ENCODE data around the gene C1QTNF5.

Gene C1QTNF5

DNA sequence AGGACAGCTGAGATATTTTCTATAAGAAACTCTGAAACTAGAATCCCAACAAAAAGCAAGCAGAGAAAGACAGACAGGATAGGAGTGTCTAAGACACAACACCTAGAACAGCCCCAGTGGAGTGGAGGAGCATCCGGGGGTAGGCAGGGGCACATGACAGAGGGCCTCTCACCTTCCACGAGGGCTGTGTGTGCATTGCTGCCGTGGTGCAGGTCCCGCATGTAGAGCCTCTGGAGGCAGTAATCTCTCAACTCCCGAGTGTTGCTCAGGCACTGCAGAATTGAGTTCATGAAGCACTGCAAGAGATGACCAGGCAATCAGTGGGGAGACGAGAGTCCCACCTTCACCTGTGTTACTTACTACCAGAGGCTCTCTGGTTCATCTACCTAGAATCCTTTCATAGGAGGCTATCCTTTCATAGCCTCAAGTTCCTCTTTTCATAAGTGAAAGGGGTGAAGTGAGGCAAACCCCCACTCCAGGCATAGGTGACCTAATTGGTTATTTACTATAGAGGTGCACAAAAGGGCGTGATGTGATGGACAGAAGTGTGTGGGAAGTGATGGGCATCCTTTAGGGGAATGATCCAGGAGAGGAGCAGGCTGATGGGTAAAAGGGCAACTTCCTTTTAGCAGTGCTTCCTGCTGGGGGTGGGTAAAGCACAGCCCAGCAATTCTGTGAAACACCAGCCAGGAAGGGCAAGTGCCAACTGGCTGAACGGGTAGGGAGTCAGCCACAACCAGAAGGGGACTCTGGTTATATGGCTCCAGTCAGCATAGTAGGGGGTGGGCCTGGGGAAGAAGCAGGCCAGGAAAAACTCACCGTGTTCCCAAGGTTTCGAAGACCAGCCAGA lies 18.9 kb upstream of the C1QTNF5 start:
- no peak for DNase-seq (ENCODE audit: low read depth in 3 of 3)

DNA sequence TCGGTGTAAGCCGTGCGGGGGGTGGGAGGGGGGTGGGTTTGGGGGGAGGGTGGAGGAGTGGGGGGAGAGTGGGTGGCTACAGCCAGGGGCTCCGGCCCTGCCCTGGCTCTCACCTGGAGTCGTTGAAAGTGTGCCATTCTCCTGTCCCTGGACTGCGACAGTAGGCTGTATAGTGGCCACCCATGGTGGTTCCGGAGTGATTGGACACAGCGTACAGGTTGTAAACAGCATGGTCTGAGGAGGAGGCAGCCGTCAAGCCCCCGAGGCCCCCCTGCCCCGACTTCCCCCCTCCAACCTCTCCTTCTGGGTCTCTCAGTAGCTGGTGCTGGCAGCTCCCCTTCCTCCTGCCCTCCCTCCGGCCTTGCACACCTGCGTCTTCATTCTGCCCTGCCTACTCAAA lies 16.4 kb upstream of the C1QTNF5 start:
- no peak for DNase-seq (ENCODE audit: low read depth in 3 of 3)

DNA sequence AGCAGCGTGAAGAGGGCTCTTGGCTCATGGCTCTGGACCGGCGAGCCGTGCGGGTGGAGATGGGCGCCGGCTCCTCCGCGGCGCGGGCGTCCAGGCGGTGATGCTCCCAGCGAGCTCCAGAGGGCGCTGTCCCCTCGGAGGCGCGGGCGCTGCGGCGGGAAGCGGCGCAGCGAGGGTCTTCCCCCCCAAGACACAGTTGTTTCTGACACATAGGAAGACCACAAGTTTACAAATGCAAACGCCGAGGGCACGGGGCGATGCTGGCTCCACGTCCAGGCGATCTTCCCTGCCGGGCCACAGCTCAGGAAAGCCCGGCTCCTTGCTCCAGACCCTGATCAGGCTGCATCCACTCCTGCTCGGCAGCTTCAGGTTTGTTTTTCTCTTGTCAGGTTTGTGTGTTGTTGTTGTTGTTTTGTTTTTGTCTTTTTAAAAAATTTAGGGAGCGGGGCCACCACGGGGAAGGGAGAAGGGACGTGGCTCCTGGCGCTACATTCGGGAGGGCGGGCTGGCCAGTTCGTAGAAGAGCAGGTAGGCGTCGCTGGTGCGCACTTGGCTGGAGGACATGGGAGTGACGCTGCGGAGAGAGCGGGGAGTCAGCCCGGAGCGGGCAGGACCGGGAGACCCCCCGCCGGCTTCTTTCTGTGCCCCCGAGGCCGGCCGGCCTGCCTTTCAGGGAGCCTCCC lies 15.8 kb upstream of the C1QTNF5 start:
- peak; percentile 39 to 71 (median 51) for DNase-seq (ENCODE audit: low read depth in 3 of 3)

DNA sequence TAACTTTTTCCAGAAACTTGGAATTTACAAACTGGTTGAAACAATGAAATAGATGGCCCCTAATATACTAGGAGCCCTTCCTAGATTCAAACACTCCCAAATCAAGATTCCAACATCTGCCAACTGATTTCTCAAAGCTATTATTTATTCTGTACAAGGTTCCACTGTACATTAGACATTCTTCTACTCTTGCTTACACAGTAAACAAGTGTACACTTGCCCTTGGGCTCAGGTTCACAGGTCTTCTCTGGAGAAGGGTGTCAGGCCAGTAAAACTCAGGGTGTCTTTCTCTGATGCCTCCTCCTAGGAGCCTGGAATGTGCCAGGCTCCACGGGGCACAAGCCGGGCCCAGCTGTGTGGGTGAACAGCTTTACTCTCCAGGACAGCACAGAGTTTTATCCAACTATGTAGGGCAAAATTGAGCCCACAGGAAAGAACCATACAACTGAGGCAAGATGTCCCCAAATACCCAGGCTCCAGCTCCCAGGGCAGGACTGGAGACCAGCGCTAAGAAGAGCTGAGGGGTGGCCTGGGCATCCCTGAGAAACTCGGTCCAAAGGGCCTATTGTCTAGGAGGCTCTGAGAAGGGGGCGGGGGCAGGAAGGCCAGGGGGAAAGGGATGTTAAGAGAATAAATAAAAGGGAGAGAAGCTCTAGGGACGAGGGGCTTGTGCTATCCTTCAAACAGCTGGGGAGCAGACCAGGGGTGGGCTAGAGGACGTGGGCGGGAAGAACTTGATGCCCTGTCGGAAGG lies 14.6 kb upstream of the C1QTNF5 start:
- no peak for DNase-seq (ENCODE audit: low read depth in 3 of 3)

DNA sequence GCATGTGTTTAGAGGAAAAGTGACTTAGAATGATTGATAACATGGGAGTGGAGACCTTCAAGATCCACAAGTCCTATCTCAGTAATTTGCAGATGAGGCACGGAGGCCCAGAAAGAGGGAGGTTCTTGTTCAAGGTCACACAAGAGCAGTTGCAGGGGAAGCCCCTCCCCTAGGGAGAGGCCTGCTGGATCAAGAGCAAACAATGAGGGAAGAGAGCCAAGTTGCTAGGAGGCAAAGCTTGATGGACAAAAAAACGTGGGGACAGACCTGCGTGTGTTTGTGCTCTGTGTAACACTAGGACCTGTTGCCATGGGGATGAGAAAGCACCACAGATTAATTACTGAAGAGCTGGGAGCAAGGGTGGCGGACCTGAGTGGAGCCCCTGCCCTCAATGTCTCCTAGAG lies 12.2 kb upstream of the C1QTNF5 start:
- no peak for DNase-seq (ENCODE audit: low read depth in 3 of 3)

DNA sequence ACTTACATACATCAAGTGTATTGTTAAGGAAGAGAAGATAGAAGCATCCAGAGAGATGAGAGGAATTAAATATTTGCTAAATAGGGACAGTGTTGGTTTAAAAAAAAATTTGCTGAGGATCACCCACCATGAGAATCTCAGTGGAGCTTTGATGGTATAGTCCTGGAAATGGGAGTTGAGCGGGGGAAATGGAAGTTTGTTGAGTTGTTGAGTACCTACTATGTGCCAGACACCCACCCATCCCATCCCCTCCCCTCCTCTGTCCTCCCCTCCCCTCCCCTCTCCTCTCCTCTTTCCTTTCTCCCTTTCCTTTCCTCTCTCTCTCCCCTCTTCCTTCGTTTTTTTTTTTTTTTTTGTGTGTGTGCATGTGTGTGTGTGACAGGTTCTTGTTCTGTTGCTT lies 10.5 kb upstream of the C1QTNF5 start:
- no peak for DNase-seq (ENCODE audit: low read depth in 3 of 3)

DNA sequence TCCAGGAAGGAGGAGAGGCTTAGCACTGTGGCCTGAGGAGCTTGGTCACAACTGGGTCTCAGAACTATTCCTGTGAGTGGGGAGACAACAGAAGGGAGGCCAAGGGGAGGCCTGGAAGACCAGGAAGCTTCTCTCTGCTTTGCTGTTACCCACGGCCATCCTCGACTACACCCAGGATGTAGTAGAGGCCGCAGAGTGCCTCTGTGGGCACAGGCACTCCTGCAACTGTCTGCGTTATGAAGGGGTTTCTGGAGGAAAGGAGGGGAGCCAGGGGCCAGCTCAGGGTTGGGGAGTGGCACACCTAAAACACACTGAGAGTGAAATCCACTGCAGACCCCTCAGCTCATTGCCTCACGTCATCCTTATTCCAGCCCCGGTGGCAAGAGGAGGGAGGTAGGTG lies 9.6 kb upstream of the C1QTNF5 start:
- DNase-seq (ENCODE audit: low read depth in 3 of 3), result no peak

DNA sequence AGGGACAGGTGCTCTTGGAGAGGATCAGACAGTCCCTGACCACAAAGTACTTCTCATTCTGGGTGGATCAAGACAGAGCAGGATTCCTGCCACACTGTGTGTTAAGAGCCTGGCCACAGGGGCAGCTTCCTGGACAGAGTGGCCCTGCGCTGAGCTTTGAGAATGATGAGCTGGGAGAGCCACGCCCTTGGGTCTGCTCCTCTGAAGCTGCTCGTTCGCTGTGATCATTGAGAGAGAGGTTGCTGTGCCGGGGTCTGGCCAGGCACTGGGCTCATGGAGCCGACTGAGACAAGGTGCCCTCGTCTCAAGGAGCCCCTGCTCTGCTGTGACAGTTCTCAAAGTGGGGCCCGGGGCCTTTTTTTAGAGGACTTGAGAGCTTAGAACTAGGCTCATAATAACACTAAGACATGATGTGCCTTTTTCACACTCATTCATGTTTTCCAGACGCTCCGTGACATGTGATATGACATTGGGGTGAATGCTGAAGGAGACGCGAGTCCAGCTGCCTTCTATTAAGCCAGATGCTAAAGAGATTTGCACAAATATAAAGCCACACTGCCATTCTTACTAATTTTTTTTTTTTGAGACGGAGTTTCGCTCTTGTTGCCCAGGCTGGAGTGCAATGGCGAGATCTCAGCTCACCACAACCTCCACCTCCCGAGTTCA lies 7.4 kb upstream of the C1QTNF5 start:
- no peak for DNase-seq (ENCODE audit: low read depth in 3 of 3)

DNA sequence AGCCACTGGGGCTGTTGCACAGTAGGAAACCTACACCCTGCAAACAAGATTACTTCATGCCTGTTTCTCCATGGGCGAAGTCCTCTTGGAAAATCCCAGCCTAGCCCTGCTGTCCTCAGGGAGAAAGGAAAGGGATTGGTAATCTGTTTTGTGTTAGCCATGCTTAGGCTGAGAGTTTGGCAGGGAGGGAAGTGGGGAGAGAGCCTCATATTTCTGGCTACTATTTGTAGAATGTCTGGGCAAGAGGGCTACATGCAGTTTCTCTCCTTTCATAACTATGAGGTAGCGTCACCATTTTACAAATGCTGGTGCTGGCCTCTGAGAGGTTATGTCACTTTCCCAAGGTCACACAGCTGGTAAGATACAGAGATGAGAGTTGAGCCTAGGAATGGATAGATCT lies 6.6 kb upstream of the C1QTNF5 start:
- no peak for DNase-seq (ENCODE audit: low read depth in 3 of 3)

DNA sequence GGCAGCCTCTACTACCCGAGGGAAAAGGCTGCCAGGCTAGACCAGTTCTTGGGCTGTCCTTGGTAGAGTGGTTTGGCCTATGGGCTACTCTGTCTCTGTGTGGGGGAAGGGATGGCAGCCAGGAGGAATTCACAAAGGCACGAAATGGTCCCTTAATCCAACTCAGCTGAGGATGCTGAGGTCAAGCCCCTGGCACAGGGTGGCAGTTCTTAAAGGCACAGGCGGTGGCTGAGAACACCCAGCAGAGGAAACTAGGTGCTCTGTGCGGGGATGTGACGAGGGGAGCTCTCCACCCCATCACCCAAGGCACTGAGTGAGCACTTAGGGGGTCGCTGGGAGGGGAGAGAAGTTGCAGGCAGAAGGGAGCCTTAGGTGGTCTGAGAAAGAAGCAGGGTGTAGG lies 5.9 kb upstream of the C1QTNF5 start, which contains the start of gene MFRP:
Gene MFRP, minus strand, starts transcription at position 101 of the 400 bp plus-strand sequence. CDS start 192 bp downstream, outside the sequence.
- no peak for DNase-seq (ENCODE audit: low read depth in 3 of 3)

DNA sequence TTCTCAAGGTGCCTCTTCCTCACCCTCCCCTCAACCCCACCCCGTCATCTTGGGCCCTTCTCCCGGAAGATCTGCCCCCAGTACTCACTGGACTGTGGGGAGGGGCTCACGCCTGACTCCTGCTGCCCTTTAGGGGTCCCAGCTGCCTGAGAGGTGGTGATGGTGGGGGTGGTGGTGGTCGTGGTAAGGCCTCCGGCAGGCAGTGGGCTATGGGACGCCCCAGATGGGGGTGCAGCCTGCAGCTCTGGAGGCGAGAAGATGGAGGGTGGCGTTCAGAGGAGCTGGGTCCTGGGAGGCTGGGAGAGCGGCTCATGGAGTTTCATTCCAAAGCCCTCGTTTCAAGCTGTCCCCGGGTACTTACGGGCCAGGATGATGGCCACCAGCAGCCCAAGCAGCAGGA lies 5.0 kb upstream of the C1QTNF5 start:
- no peak for DNase-seq (ENCODE audit: low read depth in 3 of 3)

DNA sequence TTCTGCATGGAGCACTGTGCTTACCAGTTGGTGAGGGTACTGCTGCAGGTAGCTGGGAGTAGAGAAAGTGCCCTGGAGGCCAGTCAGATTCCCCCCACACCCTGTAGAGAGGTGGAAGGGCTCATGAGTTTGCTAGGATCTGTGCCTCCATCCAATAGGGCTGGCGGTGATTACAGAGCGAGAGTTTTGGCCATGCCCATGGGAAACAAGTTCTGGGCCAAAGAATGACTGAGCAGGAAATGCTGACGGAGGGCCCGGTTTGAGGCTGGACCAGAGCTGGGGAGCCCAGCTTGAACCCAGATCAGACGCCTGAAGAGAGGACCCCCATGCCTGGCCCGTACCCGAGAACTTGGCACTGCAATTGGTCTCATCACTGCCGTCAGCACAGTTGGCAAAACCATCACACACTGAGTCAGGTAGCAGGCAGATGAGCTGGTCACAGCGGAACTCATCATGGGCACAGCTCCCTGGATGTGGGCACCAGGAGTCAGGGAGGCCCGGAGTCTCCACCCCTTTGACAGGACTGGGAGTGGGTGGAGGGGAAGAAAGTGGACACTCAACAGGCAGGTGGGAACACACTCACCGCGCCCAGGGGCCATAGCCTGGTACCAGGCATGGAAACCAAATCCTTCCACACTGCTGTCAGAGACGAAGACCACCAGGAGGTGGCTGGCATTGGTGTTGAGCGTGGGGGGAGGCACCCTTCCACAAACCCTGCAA lies 3.8 kb upstream of the C1QTNF5 start:
- no peak for DNase-seq (ENCODE audit: low read depth in 3 of 3)

DNA sequence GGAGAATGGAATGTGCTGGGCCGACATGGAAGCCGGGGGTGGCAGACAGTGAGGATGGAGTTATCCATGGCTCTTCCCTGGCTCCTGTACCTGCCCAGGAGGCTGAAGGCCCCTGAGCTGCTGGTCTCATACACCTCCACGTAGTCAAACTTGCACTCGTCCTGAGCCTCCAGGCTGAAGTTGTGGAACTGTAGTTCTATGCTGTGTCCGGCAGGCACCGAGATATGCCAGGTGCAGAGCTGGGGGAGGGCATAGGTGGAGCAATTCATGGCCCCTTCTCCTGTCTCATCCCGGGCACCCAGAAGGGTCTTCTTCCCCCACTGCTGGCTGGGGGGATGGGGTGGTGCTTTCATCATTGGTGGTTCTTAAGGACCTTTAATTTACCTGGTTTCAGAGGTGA lies 3.0 kb upstream of the C1QTNF5 start:
- no peak for DNase-seq (ENCODE audit: low read depth in 3 of 3)

DNA sequence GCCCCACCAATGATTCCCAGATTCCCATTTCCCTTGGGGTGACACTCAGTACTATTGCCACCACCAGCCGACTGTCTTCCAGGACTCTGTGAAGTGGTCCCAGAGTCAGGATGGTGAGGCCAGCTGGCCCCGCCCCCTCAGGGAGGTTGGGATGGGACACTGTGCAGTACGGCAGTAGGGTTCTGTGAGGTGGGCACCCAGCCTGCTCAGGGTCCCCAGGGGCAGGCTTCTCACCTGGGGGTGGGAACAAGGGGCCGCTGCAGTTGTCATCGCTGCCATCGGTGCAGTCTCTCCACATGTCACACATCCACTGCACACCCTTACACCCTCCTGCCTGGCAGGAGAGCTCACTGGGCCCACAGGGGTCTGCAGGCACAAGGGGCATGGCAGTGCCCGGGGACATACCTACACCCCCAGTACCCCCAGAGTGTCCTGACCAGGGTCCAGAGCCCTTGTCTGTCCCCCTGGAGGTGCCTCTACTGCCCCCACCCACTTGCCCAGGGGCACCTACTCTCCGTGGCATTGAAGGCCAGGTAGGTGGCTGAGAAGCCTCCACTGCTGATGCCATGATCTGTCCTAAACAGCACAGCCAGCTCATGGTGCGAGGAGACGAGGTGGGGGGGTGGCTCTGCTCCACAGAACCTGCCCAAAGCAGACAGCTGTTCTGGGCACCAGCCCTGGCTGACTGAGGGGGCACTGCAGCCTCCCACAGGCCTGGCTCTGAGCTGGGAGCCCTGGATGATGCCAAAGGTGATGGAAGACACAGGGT lies 1.9 kb upstream of the C1QTNF5 start:
- no peak for DNase-seq (ENCODE audit: low read depth in 3 of 3)

DNA sequence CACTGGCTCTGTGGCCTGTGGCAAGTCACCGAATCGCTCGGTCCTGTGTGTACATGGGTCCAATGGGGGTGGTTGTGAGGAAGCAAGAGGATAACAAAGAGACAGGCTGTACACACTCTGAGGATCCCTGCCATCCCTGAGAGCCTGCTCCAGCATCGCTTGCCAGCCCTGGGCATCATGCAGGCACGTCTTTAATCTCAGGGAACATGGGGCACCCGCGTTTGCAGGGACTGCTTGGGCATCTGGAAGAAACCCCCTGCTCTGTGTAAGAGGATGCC lies 1.3 kb upstream of the C1QTNF5 start:
- no peak for DNase-seq (ENCODE audit: low read depth in 3 of 3)

DNA sequence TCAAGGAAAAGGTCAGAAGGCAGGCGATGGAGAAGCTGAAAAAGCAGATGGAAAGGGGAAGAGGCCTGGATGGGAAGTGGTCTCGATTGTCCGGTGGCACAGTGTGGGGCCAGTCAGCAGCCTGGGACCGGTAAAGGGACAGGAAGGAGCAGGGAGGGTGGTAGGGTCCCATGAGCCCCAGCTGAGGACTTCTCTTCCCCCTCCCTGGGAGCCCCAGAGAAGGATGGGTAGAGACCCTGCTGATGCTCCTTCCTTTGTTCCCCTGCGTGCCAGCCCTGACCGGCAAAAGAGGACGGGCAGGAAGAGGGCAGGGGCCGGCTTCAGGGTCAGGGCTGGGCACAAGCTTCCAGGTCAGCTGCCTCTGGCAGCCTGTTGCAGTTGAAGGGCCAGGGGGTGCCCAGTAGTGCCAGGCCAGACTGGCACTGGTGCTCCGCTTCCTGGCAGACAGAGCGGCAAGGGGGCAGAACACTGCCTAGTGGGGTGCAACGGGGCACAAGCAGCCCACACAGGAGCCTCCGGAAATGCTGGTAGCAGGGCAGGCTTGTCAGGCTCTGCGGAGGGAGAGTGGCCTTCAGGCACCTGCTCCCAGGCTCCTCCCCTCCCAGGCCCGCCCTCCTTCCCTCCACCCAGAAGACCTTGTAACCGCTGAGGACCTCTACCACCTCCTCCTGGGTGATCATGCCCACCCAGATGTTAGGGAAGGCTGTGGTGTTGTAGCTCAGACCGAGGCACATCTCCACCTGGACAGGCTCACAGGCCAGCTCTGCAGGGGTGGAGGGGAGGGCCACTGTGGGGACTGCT lies 739 bp upstream of the C1QTNF5 start:
- DNase-seq (ENCODE audit: low read depth in 3 of 3), result no peak

DNA sequence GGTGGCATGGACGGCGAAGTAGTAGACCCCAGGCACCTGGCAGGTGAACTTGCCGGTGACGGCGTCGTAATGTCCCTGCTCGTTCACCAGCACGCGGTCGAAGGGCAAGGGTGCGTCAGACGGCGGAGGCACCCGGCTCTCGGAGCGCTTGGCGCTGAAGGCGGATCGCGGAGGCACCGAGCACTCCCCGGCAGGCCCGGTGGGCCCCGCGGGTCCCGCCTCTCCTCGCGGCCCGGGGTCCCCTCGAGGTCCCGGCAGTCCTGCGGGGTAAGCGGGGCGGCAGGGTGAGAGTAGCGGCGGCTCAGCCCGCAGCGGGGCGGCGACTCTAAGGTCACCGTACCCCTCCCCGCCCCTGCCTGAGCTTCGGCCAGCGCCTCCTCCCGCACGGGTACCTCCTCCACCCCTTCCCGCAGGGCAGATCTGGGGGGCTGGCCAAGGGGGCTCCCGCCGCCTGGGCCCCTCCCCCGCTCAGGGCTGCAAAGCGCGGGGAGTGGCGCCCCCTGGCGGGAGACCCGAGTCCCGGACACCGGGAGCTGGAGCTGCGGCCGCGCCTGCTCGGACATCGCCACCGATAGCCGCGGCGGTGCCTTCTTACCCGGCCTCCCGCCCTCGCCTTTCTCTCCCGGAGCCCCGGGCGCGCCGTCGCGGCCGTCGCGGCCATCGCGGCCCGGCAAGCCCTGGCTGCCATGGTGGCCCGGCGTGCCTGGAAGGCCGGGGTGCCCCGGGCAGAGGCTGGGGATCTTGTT lies 921 bp downstream of the C1QTNF5 start:
- DNase-seq (ENCODE audit: low read depth in 3 of 3), result no peak

DNA sequence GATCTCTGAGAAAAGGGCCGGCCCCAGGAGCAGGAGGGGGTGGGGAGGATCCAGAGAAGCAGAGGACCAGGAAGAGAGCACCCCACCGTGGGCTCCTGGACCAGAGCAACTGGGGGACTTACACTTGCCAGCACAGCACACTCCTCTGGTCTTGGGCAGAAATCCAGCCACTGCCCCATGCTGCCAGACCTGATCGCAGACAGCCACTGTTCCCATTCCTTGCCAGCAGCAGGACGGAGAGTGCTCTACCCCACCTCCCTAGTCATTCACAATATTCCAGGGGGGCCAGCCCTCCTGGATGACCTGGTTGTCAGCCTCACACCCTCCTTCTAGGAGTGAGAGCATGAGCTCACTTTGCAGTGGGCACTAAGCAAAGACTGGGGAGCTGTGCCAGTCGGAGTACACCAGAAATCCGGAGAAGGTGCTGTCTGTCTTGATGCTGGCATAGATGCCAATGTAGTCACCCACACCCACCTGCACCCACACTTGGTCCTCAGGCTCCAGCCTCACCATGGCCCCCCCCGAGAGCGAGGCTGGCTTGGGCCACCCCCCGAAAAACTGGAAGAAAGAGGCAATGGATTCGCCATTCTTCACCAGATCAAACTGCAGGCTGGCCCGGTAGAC lies 1.6 kb downstream of the C1QTNF5 start:
- no peak for DNase-seq (ENCODE audit: low read depth in 3 of 3)

Measured in stimulated activated CD4-positive, alpha-beta T cell treated with anti-CD3 and anti-CD28 coated beads, TNF-alpha, amount 100 ng/mL, for 24 hours (primary cell).